B cell (primary cell): ENCODE data around the gene MCEE.

Experiments used
- CTCF ChIP-seq: fragments of 200-600 bp; IDR thresholded peaks from one replicate; pipeline ENCODE4 v1.8.0; 2022; ENCODE audit warnings: antibody characterized with exemption, mild to moderate bottlenecking
- EZH2 ChIP-seq: IDR thresholded peaks from 2 replicates; pipeline ENCODE4 v1.6.1; 2012; ENCODE audit warnings: borderline replicate concordance, low read depth, mild to moderate bottlenecking, moderate library complexity, low read length; ENCODE audit not compliant: insufficient read depth, poor library complexity, severe bottlenecking

DNA sequence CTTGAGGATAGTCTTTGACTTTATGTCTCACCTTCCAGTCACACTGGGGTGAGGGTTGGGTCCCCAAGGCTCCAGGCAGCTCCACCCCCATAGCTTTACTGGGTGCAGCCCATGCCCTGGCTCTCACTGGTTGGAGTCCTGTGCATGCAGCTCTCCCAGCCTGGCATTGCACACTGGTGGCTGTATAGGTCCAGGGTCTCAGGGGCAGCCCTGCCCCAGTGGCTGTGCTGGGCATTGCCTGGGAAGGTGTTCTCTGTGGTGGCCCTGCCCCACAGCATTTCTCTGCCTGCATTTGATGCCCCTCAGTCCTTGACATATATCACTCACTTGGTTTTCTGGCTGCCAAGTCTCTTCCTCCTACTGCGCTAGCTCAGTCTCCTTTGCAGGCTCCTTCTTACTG is 21.6 kb upstream of the MCEE start:
- TF ChIP-seq CTCF (no peak), EZH2 (no peak)
